Measurements from ENCODE around the gene NBAS.

- no peak for TF ChIP-seq CTCF (IDR thresholded peaks at IDR 0.05; ENCODE audit: low read length)
- no peak for TF ChIP-seq EZH2 (IDR thresholded peaks at IDR 0.05; ENCODE audit: borderline replicate concordance, low read length)
These were observed 46.7 kb upstream of the NBAS start for GRCh38 chr2:15607709-15608391.

All from OCI-LY1 (cell line).